ENCODE measurements around the gene A4GALT. TPM values are rescaled to one million over a fixed set of nuclear protein-coding genes. Genes with fewer than 3 reads are reported as not detected.

Gene A4GALT
- total RNA-seq, 2 donors from 2014 or later, result 3.1 to 6.9 TPM

DNA sequence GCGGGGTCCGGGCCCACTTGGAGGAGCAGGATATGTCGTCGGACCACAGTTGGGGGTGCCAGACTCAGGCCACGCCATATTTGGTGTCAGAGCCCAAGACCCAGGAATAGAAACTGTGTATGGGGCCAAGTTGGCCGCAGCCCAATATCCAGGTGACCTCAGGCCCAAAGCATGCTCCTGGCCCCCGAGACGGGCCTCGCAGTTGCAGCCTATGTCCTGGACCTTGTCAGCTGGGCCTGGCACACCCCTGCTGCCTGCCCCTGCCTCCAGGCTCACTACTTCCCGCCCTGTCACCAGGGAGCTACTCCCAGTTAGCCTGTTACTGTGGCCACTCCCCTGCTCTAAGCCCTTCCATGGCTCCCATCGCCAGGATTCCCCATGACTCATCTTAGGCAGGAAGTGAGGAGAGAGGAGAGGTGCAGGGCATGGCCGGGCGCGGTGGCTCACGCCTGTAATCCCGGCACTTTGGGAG is 23.1 kb downstream of the A4GALT start:
- 54 to 79% methylated on average over 7 to 16 of the region's 16 CpGs for WGBS, 2 donors
- no peaks in the 10 kb centered on the region for H3K9me3 ChIP-seq
- intact Hi-C loops (cut with DNase I), result no loop called here
- no peaks in the 10 kb centered on the region for H3K27me3 ChIP-seq
- peak; percentile 58 to 83 (median 73) for DNase-seq
- H3K36me3 ChIP-seq (replicated peaks in 1 of 2; ENCODE audit: insufficient read depth in 1 of 2, low read depth in 2 of 2), result no peaks in the 10 kb centered on the region
- H3K4me1 ChIP-seq, result peaks cover 14% of the 10 kb centered on the region
- ATAC-seq, result peak; percentile 84
- no peak overlapping the region for H3K4me3 ChIP-seq
- peak overlapping the region; percentile 1 to 46 (median 26) for H3K27ac ChIP-seq
- TF ChIP-seq POLR2A (IDR thresholded peaks at IDR 0.05), result no peak
- TF ChIP-seq, protein P1, sequence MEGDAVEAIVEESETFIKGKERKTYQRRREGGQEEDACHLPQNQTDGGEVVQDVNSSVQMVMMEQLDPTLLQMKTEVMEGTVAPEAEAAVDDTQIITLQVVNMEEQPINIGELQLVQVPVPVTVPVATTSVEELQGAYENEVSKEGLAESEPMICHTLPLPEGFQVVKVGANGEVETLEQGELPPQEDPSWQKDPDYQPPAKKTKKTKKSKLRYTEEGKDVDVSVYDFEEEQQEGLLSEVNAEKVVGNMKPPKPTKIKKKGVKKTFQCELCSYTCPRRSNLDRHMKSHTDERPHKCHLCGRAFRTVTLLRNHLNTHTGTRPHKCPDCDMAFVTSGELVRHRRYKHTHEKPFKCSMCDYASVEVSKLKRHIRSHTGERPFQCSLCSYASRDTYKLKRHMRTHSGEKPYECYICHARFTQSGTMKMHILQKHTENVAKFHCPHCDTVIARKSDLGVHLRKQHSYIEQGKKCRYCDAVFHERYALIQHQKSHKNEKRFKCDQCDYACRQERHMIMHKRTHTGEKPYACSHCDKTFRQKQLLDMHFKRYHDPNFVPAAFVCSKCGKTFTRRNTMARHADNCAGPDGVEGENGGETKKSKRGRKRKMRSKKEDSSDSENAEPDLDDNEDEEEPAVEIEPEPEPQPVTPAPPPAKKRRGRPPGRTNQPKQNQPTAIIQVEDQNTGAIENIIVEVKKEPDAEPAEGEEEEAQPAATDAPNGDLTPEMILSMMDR (IDR thresholded peaks at IDR 0.05), result no peak

DNA sequence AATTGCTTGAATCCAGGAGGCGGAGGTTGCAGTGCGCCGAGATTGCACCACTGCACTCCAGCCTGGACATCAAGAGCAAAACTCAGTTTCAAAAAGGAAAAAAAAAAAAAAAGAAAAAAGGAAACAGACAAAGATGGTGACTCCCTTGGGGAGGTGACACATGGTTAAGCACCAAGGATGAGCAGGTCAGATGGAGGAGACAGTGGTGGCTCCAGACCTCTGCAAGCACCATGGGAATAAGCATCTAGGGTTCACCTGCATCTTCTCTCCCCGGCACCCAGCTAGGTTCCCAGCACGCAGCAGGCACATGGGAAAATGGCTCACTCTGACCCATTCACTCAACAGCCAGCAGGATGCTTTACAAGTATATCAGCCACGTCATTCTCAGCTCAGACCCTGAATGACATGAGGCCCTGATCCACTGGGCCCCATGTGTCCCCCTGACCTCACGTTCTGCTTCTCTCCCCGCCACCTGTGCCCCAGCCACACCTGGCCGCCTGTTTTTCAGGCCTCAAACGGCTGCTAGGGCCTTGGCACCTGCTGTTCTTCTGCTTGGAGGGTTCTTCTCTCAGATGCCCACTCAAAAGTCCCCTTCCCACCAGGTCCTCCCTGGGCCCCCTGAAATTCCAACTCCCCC is 24.2 kb downstream of the A4GALT start:
- ATAC-seq (no peak), DNase-seq (no peak)
- no peaks in the 10 kb centered on the region for H3K9me3 ChIP-seq
- H3K27ac ChIP-seq, result peak overlapping the region in 1 of 4 donors; percentile 44
- H3K4me3 ChIP-seq, result no peak overlapping the region
- no peaks in the 10 kb centered on the region for H3K36me3 ChIP-seq (replicated peaks in 1 of 2; ENCODE audit: insufficient read depth in 1 of 2, low read depth in 2 of 2)
- intact Hi-C loops (cut with DNase I), result no loop called here
- H3K4me1 ChIP-seq, result peaks cover 14% of the 10 kb centered on the region
- no peaks in the 10 kb centered on the region for H3K27me3 ChIP-seq
- TF ChIP-seq, protein P1 (IDR thresholded peaks at IDR 0.05), result no peak
- TF ChIP-seq POLR2A (IDR thresholded peaks at IDR 0.05), result no peak
- WGBS, 2 donors, result 82 to 86% methylated on average over 10 of the region's 10 CpGs

DNA sequence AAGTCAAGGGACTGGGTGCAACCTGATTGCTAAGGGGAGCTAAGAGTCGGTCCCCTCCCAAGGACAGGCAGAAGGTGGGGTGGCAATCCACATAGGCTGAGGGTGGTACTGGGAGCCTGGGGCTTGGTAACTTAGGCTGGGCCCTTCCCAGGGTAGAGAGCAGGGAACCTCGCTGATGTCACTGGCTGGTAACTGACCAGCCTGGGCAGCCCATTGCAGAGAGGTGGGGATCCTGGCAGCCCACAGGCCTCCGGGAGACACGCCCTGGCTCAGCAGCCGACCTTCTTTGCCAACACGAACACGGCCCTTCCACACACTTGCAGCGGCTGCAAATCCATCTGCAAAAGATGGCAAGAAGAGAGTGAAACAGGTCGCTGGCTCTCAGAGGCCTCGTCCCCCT is 25.4 kb downstream of the A4GALT start:
- no peaks in the 10 kb centered on the region for H3K27me3 ChIP-seq
- TF ChIP-seq, protein P1 (IDR thresholded peaks at IDR 0.05), result no peak
- TF ChIP-seq POLR2A (IDR thresholded peaks at IDR 0.05), result no peak
- peaks cover 14% of the 10 kb centered on the region for H3K4me1 ChIP-seq
- no peak overlapping the region for H3K4me3 ChIP-seq
- H3K36me3 ChIP-seq (replicated peaks in 1 of 2; ENCODE audit: insufficient read depth in 1 of 2, low read depth in 2 of 2), result no peaks in the 10 kb centered on the region
- WGBS, 2 donors, result 78% methylated on average over 10 of the region's 10 CpGs; no CpG with 5 or more reads in 1 of the 2 donors
- DNase-seq (no peak), ATAC-seq (no peak)
- no peak overlapping the region for H3K27ac ChIP-seq
- no peaks in the 10 kb centered on the region for H3K9me3 ChIP-seq
- intact Hi-C loops (cut with DNase I), result no loop called here

DNA sequence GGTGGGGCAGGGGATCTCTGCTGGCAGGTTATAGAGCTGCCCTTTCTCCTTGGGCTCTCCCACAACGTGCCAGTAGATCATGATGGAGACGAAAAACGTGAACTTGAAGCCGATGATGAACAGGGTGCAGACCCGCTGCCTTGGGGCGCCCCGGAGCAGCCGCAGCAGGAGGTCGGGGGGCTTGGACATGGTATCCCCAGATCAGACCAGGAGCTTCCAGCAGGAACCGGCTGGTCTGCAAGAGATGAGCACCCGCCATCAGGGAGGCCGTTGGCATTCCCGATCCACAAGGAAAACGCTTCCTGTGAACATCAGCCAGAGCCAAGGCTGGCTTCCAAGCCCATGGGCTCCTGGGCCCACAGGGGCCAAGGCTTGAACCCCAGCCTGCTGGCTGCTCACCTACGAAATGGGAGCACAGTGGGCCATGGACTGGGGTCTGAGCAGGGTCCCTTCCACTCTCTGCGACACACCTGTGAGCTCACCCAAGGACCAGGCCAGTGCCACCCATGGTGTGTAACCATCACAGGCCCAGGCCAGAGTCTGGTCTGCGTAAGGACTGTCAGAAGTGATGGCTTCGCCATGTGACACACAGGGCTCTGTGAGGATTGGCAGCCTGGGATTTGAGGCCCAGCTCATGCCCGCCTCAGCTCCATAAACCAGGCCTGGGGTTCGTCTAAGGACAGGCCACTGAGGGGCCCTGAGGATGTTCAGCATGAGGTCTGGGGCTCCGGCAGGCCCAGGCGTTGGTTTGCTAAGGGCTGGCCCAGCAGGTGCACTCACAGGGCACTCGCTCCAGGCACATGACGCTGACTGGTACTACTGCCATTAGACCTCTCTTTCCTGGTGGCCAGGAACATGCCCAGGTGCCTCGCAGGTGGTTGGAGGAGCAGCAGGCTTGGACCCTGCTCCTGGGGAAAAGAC is 26.6 kb downstream of the A4GALT start:
- Histone ChIP-seq H3K4me3 (no peak overlapping the region), H3K27me3 (no peaks in the 10 kb centered on the region), H3K4me1 (peaks cover 15% of the 10 kb centered on the region), H3K27ac (no peak overlapping the region), H3K36me3 (replicated peaks in 1 of 2; ENCODE audit: insufficient read depth in 1 of 2, low read depth in 2 of 2) (no peaks in the 10 kb centered on the region), H3K9me3 (no peaks in the 10 kb centered on the region)
- 88 to 93% methylated on average over 8 to 25 of the region's 25 CpGs for WGBS, 2 donors
- intact Hi-C loops (cut with DNase I), result no loop called here
- DNase-seq, result no peak
- TF ChIP-seq, protein P1 (IDR thresholded peaks at IDR 0.05), result no peak
- no peak for TF ChIP-seq POLR2A (IDR thresholded peaks at IDR 0.05)
- no peak for ATAC-seq
